ENCODE results near the gene LPCAT2.

Gene LPCAT2

GRCh38 chr16:55503726-55504550 is 4.9 kb upstream of the LPCAT2 start:
- no peak for DNase-seq (ENCODE audit: low spot score)

GRCh38 chr16:55505333-55506015 is 3.4 kb upstream of the LPCAT2 start:
- DNase-seq (ENCODE audit: low spot score), result no peak

GRCh38 chr16:55506083-55506482 is 2.8 kb upstream of the LPCAT2 start:
- DNase-seq (ENCODE audit: low spot score), result no peak

- no peak for DNase-seq (ENCODE audit: low spot score)
Observed at GRCh38 chr16:55506708-55507107, 2.2 kb upstream of the LPCAT2 start.

- no peak for DNase-seq (ENCODE audit: low spot score)
Observed at GRCh38 chr16:55508271-55508921, 476 bp upstream of the LPCAT2 start.

GRCh38 chr16:55510185-55510805 is 1.4 kb downstream of the LPCAT2 start:
- DNase-seq (ENCODE audit: low spot score), result no peak

GRCh38 chr16:55512941-55513340 is 4.1 kb downstream of the LPCAT2 start:
- DNase-seq (ENCODE audit: low spot score), result no peak

- DNase-seq (ENCODE audit: low spot score), result no peak
Observed at GRCh38 chr16:55513616-55514015, 4.7 kb downstream of the LPCAT2 start.

GRCh38 chr16:55515111-55515510 is 6.2 kb downstream of the LPCAT2 start:
- no peak for DNase-seq (ENCODE audit: low spot score)

GRCh38 chr16:55521792-55522191 is 12.9 kb downstream of the LPCAT2 start:
- no peak for DNase-seq (ENCODE audit: low spot score)

GRCh38 chr16:55526441-55526840 is 17.6 kb downstream of the LPCAT2 start:
- no peak for DNase-seq (ENCODE audit: low spot score)

GRCh38 chr16:55527885-55528284 is 19.0 kb downstream of the LPCAT2 start:
- DNase-seq (ENCODE audit: low spot score), result no peak

GRCh38 chr16:55529018-55529417 is 20.1 kb downstream of the LPCAT2 start:
- no peak for DNase-seq (ENCODE audit: low spot score)

- DNase-seq (ENCODE audit: low spot score), result no peak
Observed at GRCh38 chr16:55530316-55530856, 21.5 kb downstream of the LPCAT2 start.

GRCh38 chr16:55532227-55532626 is 23.4 kb downstream of the LPCAT2 start:
- no peak for DNase-seq (ENCODE audit: low spot score)

- DNase-seq (ENCODE audit: low spot score), result no peak
Observed at GRCh38 chr16:55534756-55535155, 25.9 kb downstream of the LPCAT2 start.

GRCh38 chr16:55539049-55539448 is 30.2 kb downstream of the LPCAT2 start:
- DNase-seq (ENCODE audit: low spot score), result no peak

- DNase-seq (ENCODE audit: low spot score), result no peak
Observed at GRCh38 chr16:55539488-55539887, 30.6 kb downstream of the LPCAT2 start.

- DNase-seq (ENCODE audit: low spot score), result no peak
Observed at GRCh38 chr16:55540221-55540620, 31.3 kb downstream of the LPCAT2 start.

- DNase-seq (ENCODE audit: low spot score), result peak; percentile 1
Observed at GRCh38 chr16:55542459-55543082, 33.7 kb downstream of the LPCAT2 start.

- DNase-seq (ENCODE audit: low spot score), result no peak
Observed at GRCh38 chr16:55543472-55543871, 34.6 kb downstream of the LPCAT2 start.

- DNase-seq (ENCODE audit: low spot score), result no peak
Observed at GRCh38 chr16:55552621-55553020, 43.7 kb downstream of the LPCAT2 start.
